HG03442 (cell line): ENCODE measurements around the gene DIP2A.

ENCODE experiments used
- ATAC-seq: cut with Tn5 transposase; IDR thresholded peaks from one replicate; pipeline ENCODE4 v1.9.1; 2021; ENCODE audit warnings: mild to moderate bottlenecking, moderate library complexity; ENCODE audit not compliant: unreplicated experiment

DIP2A gene

GRCh38 chr21:46477765-46478164 is 19.1 kb downstream of the DIP2A start:
- no peak for ATAC-seq

- no peak for ATAC-seq
Measured at GRCh38 chr21:46478910-46479309, 20.2 kb downstream of the DIP2A start.

- no peak for ATAC-seq
Measured at GRCh38 chr21:46480466-46480865, 21.8 kb downstream of the DIP2A start.

GRCh38 chr21:46482225-46482845 is 23.6 kb downstream of the DIP2A start:
- no peak for ATAC-seq

- no peak for ATAC-seq
Measured at GRCh38 chr21:46482846-46483231, 24.1 kb downstream of the DIP2A start.

DNA sequence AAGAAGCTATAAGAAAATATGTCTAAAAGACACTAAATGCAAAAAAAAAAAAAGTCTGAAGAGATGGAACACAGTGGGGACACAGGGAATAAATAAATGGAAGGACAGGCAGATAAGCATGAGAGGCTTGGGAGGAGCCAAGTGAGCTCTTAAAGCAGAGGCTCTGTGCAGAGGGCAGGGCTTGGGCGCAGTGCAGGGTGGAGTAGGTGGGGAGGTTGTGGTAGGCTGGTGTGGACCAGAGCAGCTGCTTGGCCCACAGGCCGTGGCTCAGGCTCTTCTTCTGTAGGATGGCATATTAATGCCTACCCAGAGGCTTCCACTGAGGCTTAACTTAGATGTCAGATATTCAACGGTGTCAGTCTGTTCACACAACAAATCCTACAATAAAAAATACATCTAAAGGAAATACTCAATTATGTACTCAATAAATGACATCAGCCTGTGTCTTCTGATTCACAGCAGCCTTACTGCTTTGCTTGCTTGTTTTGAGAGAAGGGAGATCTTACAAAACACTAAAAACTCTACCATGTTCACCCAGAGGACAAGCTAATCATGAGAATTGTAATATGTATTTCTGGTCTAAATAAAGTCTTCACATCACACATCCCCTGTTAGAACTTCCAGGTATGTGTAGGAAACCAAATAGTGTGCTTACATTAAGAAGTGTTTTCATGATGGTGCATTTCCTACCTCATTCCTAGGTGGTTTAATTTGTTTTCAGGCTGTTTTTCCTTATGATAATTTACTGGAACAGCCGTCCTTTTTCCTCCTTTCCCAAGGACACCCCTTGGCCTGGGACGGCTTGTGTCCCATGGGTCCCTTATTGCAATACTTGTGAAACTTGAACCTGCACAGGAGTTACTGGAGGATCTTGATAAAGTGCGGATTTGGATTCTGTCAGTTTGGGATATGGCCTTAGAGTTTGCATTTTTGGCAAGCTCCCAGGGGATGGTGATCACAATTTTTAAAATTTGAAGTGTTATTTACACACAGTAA is 24.9 kb downstream of the DIP2A start:
- no peak for ATAC-seq

GRCh38 chr21:46486481-46487126 is 27.9 kb downstream of the DIP2A start:
- no peak for ATAC-seq

DNA sequence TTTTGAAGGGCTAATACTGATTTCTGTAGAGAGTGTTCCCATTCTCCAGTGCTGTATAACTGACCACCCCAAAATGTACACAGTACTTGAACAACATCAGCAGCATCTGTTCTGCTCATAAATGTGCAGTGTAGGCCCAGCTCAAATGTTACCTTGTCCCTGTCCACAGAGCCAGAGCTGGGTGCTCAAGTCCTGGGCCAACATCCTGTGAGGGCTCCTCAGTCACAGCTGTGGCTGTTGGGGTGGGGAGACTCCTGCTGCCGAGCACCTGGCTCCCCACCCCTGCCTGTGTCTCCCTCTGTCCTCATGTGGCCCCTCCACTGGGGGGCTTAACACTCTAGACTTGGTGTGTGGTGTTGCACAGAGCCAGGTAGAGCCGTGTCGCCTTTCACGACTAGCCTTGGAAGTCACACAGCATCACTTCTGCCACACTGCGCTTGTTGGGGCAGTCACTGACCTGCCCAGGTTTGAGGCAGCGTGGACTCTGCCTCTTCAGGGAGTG is 30.5 kb downstream of the DIP2A start:
- no peak for ATAC-seq

DNA sequence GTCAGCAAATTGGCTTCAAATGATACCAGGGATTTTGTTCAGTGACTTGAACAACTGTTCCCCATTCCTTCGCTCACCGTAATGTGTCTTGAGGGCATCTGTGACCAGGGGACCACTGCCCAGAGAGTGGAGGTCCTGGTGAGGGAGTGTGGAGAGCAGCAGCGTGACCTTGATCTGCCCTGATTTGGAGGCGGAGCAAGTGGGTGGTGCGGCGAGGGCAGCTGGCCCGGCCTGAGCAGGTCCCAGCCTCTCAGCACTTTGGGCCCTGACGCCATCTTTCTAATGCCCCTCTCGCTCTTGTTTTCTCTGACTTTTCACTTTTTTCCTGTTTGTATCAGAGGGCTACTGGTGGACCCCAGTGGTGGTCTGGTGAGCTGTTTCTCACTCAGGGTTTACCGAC is 31.1 kb downstream of the DIP2A start:
- ATAC-seq = no peak

DNA sequence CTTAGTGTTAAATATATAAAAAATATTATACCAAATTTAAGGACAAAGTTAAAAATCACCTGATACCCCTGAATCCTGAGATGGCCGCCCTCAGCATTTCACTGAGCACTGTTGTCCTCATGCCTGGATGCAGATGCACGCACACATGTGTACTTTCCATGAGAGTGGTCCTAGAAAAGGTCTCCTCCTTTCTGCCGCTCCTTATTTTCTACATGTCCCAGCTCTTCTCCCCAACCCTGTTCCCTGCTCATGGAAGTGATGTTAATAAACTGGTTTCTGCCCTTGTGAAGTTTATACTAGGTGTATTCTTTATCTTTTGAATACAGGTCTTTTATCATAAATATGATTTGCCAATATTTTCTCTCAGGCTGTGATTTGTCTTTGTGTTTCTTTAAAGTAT is 32.9 kb downstream of the DIP2A start:
- ATAC-seq = no peak

- no peak for ATAC-seq
Measured at GRCh38 chr21:46492851-46493250, 34.2 kb downstream of the DIP2A start.

DNA sequence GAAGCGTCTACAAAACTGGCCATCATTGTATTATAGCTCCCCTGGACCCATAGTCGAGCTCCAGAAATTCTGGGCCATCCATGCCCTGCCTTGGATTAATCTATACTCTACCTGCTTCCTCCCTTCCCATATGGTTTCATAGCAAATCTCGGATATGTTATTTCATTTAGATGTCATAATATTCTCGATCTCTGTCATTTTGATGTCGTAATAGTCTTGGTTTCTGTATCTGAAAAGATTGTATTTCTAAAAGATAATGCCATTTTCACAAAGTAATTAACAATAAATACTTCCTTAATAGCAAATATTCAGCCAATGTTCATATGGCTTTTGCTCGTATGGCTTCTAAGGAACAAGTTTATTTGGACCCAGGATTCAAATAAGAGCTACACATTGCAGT is 35.1 kb downstream of the DIP2A start:
- no peak for ATAC-seq

DNA sequence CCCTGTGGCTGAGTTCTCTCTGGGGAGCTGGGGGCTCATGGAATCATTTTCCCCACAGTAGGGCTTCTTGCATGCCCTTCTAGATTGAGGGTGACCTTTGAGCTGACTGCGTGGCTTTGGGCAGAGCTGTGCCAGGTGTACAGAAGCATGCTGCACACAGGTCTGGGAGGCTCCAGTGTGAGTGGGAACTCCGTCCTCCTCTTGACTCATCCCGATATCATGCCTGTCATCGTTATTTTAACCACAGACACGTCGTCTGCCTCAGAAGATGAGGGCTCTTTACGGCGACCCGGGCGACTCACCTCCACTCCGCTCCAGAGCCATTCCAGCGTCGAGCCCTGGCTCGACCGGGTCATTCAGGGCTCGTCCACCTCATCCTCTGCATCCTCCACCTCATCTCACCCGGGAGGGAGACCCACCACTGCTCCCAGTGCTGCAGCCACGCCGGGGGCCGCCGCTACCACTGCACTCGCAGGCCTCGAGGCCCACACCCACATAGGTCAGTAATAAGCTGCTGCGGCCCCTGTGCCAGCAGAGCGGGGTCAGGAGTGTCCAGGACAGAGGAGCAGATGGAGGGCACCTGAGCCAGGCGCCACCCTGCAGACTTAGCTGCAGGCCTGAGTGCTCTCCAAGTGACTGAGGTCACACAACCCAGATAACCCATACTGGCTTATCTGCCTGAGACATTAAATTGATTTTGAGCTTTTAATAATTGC is 39.8 kb downstream of the DIP2A start:
- no peak for ATAC-seq

- no peak for ATAC-seq
Measured at GRCh38 chr21:46500224-46500861, 41.7 kb downstream of the DIP2A start.

GRCh38 chr21:46503922-46504550 is 45.3 kb downstream of the DIP2A start:
- ATAC-seq = no peak

DNA sequence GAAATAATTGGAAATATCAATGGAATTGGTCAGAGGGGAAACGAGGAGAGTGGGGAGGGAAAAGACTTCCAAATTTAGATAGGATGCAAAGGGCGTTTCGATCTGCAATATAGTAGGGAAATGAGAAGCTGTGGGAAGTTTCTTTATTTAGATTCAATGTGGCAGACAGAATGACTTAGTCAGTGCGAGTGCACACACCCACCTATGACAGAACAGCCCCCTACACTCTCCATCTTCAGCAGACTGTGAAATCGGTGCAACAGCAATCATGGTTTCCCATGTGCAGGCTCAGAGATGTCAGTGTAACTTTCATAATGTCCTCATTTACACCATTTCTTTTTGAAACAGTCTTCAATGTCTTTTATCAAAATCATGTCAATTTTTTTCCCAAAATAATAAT is 46.0 kb downstream of the DIP2A start:
- ATAC-seq = no peak

- ATAC-seq = no peak
Measured at GRCh38 chr21:46507562-46507961, 48.9 kb downstream of the DIP2A start.

- no peak for ATAC-seq
Measured at GRCh38 chr21:46509741-46510502, 51.2 kb downstream of the DIP2A start.

GRCh38 chr21:46515109-46515508 is 56.4 kb downstream of the DIP2A start:
- ATAC-seq = no peak
